HG02759 (cell line): ENCODE data around the gene P2RX6.
"Not testable (repeated sequence)": the region's sequence is repeated elsewhere in the genome, so short reads cannot be mapped to it uniquely, and the experiment has no call there.

ENCODE experiments used
- ATAC-seq: cut with Tn5 transposase; IDR thresholded peaks from one replicate; pipeline ENCODE4 v1.9.1; 2021; ENCODE audit warnings: mild to moderate bottlenecking, moderate library complexity; ENCODE audit not compliant: unreplicated experiment

Gene P2RX6

DNA sequence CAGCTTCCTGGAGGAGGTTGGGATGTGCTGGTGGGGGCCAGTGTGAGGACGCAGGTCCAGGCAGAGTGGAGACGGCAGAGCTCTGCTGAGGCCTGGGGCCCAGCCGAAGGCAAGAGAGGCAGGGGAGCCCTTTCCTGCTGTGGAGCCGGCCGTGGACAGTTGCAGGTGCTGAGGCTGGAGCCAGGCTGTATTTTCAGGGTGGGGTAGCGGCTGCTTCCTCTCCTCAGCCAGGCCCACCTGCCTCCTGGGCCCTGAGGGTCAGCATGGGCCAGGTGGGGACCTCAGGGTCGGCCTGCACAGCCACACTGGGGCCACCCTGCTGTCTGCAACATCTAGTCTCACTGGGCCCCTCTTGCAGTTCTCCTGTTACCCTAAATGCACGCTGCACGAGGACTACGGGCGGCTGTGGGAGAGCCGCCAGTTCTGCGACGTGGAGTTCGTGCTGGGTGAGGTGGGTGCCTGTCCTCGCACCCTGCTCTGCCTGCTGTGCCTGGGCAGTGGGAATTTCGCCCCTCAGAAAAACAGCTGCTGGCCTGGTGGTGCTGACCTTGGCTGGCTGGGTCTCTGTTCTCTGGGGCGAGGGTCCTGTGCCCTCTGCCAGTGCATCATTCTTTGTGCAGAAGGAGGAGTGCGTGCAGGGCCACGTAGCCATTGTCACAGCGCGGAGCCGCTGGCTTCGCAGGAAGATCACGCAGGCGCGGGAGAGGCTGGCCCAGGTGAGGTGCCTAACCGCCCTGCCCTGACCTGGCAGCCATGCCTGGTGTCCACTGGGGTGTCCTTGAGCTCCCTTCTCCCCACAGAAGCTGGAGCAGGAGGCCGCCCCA is 21.4 kb upstream of the P2RX6 start:
- no peak for ATAC-seq

DNA sequence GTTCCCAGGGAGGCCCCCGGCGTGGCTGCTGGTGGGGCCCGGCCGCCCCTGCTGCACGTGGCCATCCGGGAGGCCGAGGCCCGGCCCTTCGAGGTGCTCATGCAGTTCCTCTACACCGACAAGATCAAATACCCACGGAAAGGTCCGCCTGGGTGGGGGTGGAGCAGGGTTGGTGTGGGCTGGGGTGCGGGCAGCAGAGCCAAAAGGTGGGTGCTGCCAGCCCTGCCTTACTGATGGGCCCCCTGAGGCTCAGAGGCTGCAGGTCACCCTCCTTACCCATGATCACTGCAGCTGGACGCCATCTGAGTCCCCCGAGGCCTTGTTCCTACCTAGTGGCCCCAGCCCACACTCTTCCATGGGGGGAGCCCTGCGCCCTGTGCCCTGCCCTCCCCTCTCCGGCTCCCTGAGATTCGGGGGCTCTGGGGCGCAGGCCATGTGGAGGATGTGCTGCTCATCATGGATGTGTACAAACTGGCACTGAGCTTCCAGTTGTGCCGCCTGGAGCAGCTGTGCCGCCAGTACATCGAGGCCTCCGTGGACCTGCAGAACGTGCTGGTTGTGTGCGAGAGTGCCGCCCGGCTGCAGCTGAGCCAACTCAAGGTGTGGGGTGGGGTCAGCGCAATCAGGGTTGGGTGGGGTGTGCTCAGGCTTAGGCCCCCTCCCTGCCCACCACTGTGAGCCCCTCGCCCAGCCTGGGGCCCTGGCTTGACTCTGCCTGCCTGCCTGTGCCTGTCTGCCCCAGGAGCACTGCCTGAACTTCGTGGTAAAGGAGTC is 20.6 kb upstream of the P2RX6 start:
- no peak for ATAC-seq

DNA sequence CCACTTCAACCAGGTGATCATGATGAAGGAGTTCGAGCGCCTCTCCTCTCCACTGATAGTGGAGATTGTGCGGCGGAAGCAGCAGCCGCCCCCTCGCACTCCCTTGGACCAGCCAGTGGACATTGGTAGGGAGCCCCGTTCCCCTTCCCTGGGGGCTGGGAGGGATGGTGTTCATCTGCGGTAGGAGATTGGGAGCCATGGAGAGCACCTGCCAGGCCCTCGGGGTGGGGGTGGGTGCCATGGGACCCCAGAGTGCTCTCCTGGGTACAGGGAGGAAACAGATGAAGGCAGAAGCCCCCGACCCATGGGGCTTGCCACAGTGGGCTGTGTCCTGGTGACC is 20.1 kb upstream of the P2RX6 start:
- ATAC-seq, result no peak

DNA sequence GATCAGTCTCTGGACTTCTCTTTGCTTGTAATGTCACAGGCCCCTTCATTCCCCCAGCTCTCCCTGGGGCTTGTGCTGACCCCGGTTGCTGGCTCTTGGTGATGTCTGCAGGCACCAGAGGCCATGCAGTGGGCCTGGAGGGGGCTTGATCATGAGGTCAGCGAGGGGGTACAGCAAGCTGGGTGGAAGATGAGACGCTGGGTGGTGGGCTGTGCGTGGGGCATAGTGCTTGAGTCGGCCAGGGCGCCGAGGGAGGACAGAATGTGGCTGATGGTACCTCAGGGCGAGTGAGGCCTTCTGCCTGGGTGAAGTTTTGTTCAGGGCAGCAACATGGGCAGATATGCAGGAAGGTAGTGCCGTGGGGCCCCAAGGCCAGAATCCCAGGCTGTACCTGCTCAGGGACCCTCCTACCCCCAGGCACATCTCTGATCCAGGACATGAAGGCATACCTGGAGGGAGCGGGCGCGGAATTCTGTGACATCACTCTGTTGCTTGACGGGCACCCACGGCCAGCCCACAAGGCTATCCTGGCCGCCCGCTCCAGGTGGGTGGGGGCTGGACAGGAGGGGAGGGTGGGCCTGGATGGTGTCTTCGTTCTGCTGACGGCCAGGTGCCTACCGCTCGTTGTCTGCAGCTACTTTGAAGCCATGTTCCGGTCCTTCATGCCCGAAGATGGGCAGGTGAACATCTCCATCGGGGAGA is 19.5 kb upstream of the P2RX6 start:
- ATAC-seq, result no peak

DNA sequence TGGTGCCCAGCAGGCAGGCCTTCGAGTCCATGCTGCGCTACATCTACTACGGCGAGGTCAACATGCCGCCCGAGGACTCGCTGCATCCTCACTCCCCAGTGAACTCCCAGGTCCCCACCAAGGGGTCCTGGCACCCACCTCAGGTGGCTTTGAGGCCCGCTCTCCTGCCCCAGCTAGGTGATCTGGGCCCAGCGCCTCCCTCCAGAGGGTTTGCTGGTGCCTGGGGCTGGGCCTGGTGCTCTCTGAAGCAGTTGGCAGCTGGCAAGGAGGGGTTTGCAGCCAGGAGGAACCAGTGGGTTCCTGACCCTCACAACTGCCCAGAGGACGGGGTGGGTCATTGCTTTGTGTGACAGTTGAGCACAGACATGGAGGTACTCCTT is 18.9 kb upstream of the P2RX6 start:
- no peak for ATAC-seq

DNA sequence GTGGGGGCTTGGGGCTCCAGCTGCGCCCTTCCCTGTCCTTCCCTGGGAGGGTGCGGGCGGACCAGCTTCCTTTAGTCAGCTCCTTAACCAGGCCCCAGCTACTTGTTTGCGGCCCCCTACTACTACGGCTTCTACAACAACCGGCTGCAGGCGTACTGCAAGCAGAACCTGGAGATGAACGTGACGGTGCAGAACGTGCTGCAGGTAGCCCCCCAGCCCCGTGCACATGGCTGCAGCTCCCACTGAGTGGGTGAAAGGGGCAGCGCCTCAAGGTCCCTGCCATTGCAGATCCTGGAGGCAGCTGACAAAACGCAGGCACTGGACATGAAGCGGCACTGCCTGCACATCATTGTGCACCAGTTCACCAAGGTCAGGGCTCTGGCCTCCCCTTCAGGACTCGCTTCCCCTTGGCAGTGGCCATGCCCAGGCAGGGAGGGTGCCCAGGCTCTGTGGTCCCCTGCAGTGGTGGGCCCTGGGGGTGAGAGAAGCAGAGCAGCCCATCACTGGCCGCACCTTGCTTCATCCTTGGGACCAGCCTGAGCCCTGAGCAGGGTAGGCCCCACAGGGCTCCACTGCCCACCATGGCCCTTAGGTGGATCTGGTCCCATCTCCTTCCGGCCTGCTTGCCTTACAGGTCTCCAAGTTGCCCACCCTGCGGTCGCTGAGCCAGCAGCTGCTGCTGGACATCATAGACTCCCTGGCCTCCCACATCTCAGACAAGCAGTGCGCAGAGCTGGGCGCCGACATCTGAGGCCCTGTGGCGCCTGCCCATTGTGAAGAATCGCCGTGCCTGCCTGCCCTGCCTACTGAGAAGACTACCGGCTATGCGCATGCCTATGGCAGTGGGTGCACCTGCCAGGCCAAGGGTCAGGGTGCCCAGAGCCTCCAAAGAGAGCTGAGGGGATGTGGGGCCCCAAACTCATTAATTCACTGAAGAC is 18.1 kb upstream of the P2RX6 start:
- ATAC-seq, result no peak

DNA sequence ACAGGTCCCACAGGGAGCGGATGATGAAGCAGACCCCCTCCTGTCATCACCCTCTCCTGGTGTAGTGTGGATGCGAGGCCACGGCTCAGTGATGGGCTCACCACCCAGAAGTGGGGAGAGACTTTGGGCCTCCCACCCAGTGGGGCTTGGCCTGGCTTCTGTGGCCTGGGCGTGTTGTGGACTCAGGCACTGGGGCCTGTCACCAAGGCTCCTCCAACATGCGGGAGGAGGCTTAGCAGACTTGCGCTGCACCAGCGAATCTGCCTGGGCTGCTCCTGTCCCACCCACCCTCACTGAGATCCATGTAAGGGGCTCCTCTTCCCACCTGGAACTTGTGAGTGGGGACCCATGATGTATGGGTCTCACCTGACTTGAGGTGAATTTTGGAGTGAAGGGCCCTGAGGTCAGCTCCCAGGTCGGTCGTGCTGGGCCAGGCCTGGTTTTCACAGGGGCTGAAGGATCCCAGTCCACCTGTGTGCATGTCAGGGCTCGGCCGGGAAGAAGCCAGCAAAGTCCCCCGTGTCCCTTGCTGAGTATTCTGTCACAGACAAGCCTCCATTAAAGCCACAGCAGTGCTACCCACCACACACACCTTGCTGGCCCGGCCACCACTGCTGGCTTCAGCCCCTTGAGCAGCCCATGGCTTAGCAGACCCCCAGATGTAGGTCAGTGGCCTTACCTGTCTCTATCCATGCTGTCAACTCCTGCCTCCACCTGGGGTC is 17.3 kb upstream of the P2RX6 start:
- ATAC-seq, result no peak

DNA sequence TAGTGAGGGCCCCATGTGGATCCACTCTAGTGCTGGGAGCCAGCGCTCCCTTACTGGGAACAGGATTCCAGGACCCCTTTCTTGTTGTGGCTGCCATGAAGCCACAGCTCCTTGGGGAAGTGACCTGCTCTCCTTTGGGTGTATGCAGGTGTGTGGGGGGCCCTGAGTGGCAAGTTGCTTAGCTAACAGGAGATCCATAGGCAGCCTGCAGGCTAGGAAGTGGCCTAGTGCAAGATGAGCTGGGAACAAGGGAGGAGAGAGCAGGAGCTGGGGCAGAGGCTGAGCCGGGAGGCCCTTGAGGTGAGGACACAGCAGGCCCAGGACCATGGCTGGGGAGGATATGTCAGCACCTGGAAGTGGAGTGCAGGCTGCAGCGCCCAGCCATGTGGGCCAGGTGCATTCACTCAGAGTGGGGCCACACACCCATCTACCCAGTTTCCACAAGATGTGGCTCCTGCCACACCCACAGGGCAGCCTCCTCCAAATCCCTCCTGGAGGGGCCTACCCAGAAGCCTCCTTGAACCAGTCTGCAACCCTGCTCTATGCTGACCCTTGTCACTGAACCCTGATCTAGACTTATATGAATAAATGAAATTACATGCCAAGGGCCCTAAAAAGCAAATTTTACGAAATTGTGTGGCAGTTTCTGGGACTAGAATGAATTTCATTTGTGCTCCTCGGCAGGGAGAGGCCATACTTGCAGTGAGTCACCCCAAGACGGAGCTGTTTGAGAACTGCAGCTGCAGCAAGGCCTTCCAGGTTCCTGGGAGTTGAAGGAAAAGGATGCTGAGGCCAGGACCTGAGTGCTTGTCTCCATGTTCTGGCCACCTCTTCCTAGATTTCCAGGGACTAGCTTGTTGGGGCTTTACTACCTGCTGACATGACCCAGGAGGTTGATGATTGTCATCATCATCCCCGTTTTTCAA is 16.3 kb upstream of the P2RX6 start:
- ATAC-seq, result no peak

DNA sequence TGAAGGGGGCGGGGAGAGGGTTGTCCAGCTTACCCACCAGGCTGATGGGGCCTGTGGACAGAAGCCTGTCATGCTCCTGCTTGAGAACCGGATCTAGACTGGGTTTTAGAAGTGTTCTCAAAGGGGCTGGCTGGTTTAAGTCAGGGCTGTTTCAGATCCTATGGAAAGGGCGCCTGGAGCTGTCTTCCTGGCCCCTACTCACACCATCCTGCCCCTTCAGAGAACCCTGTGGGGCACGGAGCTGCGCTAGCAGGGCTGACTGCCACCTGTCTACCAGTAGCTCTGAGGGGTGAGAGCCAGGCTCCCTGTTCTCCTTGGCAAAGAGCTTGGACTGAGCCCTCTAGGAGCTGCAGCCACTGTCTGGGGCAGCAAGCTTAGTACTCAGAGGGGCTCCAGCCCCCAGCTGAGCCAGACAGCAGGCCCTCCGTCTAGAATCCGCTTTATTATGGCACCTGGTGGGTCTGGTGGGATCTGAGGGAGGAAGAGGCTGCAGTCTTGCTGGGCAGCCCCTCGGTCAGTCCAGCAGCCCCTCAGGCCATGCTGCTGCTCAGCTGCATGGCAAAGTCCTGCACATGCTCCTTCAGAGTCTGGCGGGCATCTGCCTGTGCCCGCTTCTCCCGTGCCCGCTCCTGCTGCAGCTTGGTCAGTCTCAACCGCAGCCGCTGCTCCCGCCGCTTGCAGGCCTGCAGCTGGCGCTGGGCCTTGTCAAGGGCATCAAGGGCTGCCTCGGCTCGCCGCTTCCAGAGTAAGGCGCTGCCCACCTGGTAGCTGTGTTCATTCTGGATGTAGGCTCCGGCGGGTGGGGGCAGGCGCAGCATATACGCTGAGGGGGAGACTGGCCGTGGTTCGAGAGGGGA is 15.4 kb upstream of the P2RX6 start:
- ATAC-seq, result no peak

DNA sequence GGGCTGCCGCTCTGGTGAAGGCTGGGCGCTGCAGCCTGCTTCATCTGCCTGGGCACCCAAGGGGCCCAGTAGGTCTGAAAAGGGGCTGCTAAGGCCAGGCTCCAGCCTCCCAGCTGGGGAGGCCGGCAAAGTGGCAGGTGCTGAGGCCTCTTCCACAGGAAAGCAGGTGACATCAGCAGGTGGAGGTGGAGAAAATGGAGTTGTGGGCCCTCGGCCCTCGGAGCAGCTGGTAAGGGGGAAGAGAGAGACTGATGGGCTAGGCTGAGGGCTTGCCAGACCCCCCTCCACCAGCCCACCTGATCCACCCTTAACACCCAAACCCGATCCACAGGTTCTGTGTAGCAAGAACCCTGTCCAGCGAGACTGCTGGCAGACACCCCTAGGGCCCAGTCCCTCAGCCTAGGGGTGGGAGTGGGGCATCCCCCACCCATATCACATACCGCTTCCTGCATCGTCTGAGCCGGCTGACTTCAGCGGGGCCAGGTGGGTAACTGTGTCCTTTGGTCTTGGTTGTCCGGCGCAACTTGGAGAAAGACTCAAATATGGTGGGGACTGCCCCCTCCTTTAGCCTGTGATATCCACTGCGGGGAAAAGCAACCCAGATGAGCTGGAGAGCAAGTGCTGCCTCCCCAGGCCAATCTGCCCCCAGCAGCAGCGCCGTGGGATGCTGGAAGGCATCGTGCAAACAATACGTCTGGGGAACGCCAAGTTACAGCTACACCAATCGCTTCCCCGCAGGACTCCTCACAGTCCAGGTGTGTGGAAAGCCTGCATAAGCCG is 14.6 kb upstream of the P2RX6 start:
- no peak for ATAC-seq

DNA sequence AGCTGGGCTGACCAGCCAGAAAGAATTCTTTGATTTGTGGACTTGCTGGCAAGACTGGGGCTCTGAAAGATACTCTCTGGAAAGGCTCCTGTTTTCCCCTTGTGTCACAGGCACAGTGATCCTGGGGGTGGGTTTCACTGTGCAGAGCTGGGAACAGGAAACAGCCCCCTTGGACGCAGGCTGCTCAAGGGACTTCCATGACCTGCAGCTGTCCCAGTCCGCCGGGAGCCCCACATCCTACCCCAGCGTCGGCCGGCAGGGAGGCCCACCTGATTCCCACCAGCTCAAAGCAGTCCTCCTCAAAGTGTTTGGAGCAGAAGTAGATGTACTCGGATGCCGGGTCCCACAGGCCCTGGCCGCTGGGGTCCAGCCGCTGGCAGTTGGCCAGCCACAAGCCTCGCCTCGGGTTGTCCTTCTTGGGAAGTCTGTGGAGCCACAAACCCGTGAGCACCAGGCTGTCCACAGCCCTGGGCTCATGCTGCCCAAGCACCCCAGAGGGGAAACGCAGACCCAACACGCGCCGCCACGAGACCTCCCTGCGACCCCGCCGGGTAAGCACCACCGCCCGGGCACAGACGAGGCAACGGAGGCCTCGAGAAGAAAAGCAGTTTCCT is 13.9 kb upstream of the P2RX6 start:
- ATAC-seq, result no peak

DNA sequence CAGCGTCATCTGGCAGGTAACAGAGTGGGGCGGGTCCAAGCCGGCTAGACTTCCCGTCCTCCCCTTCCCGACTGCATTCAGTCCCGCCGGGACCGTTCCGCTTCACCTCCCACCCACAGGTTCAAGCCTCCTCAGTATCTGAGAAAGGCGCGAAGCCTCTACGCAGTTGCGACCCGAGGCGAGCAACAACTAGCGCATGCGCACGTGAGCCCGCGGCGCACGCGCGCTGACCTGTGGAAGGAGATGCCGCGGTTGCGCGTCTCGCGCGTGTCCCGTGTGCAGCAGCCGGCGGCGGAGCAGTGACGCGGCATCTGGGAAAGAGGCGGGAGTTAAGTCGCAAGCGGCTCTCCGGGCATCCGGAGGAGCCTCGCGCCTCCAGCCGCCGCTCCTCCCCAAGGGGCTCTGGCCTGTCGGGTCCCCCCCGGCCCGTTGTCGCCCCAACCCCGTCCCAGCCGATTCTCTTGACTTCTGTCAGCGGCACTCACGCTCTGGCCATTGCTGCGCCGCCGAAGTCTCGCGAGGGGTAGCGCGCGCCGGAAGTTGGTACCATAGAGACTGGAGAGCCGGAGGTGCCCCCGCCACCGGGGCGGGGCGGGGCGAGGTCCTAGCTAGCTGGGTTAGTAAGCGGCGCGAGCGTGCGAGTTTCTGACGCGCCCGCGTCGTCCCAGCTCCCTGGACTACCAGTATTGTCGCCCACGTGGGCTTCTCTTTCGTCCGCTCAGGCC is 13.2 kb upstream of the P2RX6 start, which contains the start of gene THAP7:
TSS of gene THAP7 (minus strand) at position 518 of the 725 bp plus-strand sequence. CDS start at position 311, 207 bp downstream.
- peak; percentile 88 for ATAC-seq

DNA sequence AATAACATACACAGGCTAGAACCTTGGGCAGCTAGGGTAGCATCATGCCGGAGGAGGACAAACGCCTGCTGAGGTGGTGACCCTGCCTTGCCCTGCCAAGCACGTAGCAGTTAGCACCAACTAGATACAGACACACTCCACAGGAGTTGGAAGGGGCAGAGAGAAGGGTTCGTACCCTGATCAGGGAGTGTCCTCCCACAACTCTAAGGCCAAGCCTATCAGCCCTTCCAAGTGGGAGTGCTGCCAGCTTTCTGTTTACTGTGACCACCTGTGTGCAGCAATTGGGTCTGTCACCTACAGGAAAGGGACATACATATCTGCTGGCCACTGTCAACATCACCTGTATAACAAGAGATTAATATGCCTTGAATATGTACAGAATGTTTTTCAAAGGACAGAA is 11.2 kb upstream of the P2RX6 start:
- no peak for ATAC-seq

DNA sequence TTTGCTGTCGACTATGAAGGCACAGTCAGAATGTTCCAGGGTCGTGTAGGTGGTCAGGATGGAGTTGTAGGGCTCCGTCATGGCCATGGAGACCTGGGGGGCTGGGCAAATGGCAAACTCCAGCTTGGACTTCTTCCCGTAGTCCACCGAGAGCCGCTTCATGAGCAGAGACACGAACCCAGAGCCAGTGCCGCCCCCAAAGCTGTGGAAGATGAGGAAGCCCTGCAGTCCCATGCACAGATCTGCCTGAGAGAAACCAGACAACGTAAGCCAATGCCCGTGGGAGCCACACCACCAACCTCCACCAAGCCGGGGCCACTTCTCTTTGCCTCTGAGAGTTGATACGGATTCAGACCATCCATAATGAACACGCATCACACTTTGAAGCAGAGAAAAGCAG is 5.8 kb upstream of the P2RX6 start:
- ATAC-seq, result not testable (repeated sequence)

DNA sequence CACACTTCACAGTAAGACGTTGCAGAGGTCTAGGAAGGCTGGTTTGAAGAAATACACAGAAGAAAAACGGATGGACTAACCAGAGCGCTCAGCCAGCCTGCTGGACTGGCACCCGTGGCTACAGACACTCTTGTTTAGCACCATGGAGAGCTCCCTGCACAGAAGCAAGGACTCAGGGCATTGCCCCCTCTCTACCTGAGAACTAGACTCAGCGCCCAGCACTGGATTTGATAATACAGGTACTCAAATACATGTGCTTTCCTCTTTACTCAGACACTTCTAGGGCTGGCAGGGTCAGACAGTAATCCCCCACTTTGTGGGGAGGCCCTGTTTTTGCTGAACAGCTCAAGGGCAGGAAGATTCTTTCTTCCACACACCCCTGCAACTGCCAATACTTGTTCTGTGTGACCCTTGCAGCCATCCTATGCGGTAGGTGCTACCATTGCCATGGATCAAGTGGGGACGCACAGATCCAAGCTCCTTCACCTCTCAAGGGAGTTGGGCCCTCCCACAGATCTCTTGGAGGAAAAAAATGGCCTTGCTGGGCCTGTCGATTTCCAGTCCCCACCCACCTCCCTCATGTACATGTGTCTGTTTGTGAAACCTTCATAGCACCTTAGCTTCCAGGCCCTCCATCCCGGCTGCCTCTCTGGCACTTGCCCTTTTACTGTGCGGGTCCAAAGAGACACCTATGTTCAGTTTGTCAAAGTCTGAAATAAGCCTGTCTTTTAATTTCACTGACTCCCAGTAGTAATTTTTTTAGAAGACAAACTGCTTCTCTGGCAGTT is 5.1 kb upstream of the P2RX6 start:
- no peak for ATAC-seq
